G401.6 (cell line): ENCODE data around the gene GARS1.
"Not testable (repeated sequence)": the region's sequence is repeated elsewhere in the genome, so short reads cannot be mapped to it uniquely, and the experiment has no call there.

Source experiments
- FAIRE-seq: peaks from 2 replicates; lab custom pipeline; 2012; peaks lifted over from hg19 to GRCh38; lab: Jason Lieb, UNC

Gene GARS1

DNA sequence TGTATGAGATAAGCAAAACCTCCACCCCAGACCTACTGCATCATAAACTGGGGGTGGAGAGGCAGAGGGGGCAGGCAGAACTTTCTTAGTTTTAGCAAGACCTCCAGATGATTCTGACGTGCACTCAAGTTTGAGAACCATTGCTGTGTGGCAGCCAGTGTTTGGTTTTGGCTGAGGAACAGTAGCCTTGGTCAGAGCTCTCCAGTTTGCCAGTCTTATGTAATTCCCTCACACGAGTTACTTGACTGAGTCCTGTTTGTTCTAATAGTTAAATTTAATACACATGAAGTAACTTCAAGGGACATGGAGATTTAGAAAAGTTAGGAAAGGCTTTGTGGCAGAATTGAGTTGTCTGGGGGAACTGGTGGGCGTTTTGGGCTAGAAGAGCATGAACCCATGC is 38.5 kb downstream of the GARS1 start:
- no peak for FAIRE-seq

DNA sequence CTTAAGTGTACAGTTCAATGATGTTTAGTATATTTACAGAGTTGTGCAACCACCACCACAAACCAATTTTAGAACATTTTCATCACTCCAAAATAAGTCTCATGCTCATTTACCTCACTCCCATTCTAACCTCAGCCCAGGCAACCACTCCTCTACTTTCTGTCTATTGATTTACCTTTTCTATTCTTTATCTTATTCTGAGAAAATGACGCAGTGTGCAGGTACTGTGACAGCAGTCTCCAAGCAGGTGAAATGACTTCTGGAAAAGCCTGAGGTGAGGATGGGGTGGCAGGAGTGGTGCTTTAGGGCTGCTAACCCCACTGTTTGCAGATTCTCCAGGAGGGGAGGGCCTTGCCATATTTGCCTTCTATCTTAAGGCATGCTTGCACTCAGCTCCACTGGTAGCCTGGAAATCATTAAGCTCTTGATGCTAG is 39.5 kb downstream of the GARS1 start:
- FAIRE-seq = no peak

DNA sequence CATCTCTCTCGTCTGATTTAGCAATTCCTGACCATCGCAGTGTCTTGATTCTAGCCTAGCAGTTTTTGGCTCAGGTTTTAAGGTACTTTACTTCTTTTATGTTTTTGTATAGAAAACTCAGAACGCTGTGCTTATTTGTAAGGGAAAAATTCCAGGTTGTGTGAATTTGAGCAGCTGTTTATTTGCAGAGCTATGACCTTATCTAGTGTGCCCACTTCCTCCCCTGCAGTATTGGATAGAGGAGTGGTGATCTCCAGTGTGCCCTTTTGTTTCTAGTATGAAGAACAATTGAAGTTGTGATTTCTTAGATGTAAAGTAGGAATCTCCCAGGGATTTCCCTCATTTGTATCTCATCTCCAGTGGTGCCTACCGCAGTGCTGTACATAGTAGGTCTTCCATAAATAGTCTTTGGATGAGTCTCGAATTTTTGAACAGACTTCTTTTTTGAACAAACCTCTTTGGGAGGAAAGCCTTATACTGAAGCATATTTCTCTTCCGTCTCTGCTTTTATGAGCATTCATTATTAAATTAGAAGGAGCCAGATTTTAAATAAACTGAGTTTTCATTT is 40.0 kb downstream of the GARS1 start:
- no peak for FAIRE-seq

DNA sequence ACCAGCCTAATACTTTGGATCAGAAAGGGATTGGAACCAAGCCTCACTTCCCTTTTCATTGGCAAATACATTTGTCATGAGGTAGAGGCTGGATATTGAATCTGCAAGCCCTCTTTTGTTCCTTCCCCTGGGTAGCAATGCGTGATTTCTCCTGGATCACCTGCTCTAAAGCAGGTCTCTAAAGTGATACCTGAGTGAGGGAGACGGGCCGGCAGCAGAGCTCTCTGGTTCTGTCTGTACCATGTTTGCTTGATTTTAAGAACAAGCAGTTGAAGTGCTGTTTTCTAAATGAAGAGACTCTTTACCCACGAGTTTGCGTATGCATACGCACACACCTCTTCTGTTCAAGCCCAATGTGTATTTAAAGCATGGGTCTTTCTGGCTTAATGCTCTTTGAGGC is 41.1 kb downstream of the GARS1 start:
- FAIRE-seq = no peak

DNA sequence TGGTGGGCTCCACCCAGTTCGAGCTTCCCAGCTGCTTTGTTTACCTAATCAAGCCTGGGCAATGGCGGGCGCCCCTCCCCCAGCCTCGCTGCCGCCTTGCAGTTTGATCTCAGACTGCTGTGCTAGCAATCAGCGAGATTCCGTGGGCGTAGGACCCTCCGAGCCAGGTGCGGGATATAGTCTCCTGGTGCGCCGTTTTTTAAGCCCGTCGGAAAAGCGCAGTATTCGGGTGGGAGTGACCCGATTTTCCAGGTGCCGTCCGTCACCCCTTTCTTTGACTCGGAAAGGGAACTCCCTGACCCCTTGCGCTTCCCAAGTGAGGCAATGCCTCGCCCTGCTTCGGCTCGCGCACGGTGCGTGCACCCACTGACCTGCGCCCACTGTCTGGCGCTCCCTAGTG is 47.6 kb downstream of the GARS1 start:
- FAIRE-seq = not testable (repeated sequence)

DNA sequence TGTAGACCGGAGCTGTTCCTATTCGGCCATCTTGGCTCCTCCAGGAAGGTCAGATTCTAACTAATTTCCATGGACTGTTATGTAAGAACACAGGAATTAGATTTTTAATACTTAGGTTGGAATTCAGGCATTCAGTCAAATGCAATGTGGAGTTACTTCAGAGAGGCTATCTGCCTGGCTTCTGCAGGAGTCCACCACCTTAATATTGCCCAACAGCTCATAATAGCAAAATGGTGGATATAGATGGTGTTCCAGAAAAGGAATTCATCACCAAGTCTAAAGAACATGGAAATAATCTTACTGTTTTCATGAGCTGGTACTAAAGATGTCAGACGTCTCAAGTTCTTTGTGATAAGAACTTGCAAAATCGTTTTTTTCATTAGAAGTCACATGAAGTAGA is 48.1 kb downstream of the GARS1 start:
- no peak for FAIRE-seq

DNA sequence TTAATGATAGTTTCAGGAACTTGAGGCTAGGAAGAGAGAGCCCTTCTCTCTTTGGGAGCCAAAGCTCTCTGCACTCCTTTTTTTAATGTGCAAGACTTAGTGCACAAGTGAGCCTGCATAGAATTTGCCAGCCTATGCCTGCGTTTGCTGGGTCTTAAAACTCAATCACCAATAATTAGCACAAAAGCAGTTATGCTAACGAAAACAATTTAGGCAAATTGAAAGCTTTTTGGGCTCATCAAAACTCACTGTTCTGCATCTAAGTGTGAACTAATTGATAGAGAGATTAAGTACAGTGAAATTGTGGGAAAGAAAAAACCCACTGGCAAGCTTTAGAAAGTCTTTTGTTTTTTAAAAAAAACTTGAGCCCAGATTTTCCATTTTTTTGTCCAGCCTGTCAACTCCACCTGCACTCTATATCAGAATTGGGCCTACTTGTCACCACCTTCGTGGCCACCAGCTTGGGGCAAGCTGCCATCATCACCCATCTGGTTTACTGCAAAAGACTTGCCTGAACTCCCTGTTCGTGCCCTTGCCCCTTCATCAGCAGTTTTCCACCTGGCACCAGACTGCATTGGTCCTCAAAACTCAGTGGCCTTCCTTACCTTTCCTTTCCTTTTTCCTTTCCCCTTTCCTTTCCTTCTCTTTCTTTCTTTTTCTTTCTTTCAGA is 49.7 kb downstream of the GARS1 start:
- FAIRE-seq = no peak

DNA sequence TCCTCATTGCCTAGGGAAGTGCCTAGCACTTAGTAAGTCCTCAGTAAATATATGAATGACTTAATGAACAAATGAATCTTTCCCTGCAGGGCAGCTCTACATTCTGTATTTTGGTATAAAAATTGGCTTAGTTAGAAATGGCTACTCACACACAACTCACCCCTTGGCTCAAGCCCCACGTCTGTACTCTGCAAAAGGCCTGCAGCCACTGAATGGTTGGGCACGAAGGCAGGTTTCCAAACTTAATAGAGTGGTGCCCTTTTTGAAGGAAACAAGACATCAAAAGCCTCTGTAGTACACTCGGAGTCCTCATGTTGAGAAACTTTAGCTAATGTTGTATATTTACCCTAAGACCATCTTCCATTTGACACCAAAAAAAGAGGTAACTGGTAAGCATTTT is 51.0 kb downstream of the GARS1 start:
- no peak for FAIRE-seq

DNA sequence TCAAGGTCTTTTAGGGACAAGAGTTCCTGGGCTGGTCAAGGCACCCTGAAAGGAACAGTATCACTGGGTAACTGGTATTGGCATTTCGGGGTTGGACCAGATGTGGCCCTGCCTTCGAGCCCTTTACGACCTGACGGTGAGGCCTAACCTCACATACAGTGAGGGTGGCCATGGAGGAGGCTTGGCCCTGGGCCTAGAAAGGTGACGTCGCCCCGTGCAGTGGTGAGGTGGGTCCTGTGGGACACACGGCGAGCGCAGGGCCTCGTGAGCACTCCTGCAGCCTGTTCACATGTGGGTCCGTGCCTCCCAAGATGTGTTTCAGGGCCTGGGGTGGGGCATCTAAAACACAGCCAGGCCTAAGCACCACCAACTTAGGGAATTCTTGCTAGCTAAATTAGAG is 51.5 kb downstream of the GARS1 start:
- FAIRE-seq = no peak

DNA sequence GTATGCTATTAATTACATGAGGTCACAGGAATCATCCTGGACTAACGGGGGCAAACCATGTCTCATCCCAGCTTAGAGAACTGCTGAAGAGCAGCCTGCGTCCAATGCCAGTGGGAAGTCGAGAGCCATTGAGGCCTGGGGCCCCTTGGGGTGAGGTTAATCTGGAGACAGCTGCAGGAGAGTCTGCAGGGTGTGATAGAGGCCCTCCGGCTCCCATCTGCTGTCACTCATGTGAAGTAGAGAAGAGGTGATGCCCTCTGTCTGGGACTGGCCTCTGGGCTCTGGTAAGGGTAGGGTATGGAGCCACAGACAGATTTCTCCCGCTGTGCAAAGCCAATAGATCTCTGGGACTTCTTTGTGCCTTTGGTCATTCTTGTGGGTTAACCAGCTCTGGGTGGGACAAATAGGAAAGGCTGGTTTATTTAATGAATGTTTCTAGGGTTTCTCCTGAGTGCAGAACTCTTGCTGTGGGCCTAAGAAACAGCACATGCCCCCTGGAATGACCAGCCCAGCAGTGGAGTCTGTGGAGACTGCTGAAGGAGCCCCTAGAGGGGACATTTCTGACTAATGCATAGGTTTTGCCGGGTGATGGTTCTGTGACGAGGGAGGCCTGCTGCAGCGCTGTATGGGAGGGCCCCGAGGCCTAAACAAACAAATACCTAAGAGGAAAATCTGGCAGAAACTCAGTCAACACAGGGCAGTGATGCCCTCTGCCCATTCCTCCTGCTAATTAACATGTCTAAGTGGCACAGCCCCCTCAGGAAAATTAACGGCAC is 53.1 kb downstream of the GARS1 start:
- no peak for FAIRE-seq

DNA sequence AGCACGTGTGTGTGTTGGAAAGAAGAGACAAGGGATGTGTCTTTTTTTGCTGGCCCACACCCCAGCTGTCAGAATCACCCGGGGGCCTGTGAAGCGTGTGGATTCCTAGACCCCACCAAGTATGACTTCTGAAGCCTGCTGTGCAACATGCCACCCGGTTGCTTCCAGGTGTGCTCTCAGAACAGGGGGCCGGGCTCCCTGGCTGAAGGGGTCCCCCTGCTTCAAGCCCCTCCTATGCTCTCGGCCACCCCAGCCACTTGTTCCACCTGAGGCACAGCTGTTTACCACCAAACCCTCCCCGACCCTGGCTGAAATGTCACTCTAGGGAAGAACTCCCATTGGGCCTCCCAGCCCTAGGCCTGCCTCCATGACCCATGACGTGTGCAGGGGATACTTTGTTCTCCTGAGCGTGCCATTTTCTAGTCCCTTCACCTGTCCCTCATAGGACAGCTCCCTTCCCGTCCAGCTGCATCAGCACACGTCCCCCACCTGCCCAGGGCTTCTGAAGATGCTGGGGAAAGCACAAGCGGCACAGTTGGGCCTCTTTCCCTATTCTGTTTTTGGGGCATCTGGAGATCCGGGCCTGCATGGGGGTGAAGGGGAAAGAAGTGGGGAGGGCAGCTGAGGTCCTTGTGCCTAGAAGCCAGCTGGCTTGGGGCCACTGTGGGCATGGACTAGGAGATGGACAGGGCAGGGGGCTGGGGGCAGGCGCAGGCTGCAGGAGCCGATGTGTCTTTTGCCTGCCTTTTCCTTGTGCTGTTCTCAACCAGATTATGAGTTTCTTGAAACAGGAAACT is 54.3 kb downstream of the GARS1 start:
- FAIRE-seq = no peak

DNA sequence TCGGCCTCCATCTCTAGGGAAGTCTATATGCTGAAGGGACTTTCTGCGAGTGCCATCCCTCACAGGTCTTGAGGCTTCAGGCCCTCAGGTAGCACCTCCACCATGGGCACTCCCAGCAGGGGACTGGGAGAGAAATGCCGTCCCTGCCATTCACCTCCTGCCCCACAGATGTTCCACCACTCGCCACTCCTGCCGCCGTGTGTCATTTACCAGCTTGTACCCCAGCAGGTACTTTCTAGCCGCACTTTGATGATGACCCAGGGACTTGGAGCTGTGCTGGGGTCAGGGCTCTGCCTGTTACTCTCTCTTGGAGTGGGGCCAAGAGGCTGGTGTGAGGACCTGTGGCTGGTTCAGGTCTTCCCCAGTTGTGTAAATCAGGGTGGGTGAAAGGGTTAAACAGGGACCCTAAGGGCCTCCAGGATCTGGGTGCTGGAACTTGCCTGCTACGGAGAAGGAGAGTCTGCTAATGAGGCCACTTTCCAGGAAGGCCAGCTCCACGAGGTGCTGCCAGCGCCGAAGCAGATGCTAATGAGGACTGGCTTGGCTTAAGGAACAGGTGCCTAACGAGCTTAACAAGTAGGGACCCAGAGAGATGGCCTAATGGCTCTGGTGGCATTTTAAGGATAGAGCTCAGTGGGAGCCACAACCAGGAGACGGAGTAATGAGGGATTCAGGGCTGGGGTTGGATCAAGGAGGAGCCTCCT is 55.2 kb downstream of the GARS1 start:
- FAIRE-seq = no peak

DNA sequence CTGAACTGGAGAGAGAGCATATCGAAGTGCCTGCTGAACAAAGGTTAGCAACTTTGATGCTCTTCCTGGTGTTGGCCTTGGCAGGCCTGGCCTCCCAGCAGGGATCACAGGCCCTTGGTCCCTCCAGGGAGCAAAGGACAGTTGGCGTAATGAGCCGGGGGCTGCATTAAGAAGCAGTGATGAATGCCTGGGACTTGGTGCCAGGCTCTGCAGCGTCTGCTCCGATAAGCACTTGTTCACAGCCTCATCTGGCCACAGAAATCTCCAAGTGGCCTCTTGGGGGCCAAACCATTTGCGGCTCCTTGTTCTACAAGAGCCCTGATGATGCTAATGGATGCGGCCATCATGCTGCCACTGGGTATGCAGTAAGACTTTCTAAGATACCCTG is 55.7 kb downstream of the GARS1 start:
- no peak for FAIRE-seq

DNA sequence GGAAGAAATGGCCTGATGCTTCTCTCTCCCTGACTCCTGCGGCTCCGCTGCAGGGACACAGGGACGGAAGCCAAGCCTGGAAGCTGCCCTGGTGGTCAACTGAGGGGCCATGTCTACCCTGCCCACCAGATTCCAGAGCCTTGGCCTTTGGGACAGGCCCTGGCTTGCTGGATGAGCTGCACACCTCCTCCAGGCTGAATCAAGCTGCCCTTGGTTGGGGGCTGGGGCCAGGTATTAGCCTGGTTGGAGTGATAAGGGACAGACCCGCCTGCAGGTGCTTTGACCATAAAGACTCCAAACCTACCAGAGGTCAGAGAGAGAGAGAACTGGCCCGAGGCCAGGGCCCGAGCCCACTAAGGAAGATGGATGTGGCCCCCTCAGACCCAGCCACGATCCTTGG is 57.5 kb downstream of the GARS1 start:
- FAIRE-seq = no peak

DNA sequence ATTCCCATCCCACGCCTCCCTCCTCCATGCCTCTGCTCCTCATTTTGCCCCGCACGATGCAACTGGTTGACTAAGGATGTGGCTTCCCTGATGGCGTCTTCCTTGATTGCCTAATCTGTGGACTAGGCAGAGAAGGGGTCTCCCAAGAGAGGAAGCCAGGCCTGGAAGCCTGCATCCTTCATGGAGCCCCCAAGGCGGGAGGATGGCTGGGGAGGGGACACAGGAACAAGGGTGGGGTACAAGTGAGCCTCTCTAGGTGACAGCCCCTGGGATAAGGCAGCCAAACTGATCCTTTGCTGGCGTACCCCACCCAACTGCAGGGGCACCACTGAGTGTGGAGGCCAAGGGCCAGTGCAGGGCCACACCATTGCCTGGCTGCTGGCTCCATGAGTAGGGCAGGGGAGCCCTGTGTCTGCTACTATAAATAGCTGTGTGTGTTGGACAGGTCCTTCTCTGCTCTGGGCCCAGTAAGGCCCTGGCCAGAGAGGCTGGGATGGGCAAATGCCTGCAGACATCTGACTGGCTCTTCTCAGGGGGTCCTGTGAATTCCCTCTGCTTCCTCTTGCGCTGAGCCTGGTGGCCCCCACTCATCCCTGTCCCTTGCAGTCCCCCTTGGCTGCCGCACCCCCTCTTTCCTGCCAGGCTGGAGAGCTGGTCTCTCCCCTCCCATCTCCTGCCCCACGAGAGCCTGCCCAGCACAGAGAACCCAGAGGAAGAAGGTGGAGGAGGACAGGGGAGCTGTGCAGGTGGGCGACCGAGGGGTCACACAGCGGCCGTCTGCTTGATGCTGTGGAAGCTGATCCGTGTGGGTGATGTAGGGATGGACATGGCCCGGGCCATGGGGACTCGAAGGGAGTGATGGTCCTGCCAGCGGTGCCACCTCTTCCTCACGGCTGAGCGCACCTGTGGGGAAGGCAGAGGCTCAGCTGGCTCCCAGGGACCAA is 58.3 kb downstream of the GARS1 start:
- FAIRE-seq = no peak

DNA sequence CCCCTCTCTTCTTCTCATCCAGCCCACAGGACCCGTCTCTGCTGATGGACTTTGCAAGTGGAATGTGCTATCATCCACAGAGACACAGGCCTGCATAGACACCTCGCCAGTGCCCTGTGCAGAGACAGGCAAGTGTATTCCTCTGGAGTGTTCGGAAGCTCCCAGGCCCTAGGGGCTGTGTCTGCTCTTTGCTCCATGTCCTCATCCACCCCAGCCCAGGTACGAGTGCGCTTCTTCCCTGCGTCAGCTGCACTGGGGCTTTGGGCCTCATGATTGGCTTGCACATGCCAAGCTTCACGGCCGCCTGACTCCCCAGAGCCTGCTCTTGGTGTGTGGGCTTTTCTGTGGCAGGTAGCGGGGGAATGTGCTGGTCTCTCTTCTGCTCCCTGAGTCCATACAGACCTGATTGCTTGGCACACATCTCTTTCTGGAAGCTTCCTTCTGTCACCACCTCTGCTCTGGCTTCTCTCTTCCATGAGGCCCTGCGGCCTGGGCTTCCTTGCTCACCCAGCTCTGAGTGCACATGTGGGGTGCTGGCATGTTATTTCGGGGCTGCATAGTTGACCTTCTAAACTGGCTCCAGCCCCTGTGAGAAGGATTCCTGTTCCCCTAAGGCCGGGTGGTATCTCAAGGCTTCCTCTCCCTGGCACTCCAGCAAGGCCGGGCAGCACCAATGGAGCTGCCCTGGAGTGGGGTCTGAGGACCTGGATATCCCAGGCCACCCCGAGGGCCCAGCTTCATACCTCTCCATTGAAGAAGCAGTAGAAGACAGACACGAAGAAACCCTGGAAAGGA is 59.8 kb downstream of the GARS1 start:
- FAIRE-seq = no peak

DNA sequence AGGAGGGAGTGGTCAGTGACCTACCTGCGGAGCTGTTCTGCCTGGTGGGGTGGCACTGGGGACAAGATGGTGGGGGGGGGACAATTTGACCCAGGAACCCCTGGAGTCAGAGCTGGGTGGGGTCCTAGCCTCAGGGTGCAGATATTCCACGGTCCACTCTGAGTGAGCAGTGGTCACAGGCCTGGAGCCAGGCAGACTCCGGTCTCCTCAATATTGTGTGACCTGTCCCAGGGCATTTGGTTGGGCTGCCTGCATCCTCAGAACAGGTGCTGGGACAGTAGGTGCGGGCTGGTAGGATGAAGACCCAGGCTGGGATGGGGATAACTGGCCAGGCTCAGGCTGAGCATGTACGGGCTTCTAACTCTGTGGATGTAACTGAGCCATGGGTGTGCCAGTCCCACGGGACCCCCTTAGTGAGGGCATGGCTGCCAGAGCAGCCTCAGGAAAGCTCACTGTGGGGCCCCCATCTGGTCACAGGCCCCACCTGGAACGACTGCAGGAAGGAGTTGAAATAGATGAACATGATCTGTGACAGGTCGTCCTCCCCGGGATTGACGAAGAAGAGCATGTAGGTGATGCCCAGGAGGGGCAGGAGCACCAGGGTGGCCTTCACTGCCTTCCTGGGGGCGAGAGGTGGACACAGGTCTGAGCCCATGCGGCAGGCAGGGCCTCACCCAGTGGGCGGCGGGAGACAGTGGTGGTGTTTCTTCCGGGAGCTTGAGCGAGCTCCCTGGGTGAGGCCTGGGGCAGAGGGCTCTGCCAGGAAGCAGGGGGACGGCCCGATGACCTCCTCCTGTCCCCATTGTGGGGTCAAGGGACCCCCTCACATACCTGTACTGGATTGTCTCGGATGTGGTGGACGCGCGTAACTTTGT is 60.7 kb downstream of the GARS1 start:
- FAIRE-seq = no peak

DNA sequence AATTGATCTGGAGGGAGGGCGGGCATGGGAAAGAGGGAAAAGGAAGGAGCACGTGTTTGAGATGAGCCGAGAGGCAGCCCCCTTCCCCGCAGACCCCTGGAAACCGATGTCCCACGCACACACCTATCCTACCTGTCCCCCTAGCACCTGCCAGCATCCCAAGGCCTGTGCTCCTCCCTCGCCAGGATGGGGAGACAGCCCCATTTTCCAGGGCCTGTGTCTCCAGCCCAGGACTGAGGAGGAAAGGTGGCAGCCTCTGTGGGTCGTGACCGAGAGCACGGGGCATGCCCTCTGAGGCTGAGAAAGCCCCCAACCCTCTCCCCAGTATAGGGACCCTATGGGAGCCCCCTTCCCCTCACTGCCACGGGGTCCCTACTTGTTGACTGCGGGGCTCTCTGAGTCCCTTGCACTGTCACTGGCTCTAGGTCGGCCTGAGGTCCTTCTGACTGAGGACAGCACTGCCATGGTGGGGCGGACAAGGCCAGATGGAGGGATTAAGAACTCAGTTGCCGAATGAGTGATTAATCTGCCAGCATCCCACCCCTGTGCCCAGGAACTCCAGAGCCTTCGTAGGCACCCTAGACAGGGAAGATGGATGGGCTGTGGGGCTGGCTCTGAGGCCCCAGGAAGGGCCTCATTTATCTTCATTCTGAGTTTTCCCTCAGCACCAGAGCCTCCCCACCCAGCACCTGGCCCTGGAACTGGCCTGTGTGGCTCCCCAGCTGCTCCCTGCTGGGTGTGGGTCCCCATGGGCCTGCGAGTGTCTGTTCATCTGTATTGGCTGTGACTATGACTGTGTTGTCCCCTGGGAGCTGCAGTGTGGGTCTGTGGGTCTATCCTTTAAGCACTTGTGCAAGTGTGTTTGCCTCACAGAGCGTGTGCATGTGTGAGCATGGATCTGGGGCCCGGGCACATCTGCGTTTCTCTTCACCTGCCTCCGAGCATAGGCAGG is 61.6 kb downstream of the GARS1 start:
- no peak for FAIRE-seq
